Suppressor macrophage treated with lipopolysaccharide for 4 hours (primary cell): Measurements from ENCODE around the gene TRIM59.

Experiments used
- DNase-seq: peaks from one replicate; pipeline ENCODE4 v3.0.0-alpha.2; 2020

TRIM59 gene

DNA sequence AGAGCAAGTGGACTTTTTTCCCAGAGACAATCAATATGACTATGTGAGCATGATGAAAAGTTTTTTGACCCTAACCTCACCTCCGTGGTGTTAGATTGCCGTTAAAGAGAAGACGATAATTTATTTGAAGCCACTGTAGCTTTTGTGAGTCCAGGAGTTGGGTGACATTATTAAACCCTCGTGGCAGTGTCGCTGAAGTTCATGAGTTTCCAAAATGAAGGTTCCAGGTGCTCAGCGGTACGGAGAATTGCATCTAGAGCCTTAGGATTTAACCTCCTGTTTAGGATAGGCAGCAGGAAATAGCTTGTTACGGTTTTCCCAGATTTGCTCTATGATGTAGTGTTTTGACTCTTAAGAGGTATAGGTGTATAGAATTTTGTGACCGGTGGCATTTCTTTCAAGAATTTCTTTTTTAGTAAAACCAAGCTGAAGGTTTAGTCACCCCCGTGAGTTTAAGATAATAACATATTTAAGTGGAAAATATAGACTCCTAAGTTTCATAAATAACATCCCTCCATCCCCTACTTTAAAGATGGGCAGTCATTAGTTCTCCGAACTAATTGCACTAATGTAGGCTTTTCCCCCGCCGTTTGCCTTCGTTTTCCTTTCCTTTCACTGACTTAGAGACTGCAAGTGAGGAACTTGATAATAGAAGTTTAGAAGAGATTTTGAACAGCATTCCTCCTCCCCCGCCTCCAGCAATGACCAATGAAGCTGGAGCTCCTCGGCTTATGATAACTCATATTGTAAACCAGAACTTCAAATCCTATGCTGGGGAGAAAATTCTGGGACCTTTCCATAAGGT lies 48.1 kb downstream of the TRIM59 start:
- DNase-seq = peak; percentile 63

GRCh38 chr3:160400702-160401150 lies 48.9 kb downstream of the TRIM59 start:
- DNase-seq = peak; percentile 37

DNA sequence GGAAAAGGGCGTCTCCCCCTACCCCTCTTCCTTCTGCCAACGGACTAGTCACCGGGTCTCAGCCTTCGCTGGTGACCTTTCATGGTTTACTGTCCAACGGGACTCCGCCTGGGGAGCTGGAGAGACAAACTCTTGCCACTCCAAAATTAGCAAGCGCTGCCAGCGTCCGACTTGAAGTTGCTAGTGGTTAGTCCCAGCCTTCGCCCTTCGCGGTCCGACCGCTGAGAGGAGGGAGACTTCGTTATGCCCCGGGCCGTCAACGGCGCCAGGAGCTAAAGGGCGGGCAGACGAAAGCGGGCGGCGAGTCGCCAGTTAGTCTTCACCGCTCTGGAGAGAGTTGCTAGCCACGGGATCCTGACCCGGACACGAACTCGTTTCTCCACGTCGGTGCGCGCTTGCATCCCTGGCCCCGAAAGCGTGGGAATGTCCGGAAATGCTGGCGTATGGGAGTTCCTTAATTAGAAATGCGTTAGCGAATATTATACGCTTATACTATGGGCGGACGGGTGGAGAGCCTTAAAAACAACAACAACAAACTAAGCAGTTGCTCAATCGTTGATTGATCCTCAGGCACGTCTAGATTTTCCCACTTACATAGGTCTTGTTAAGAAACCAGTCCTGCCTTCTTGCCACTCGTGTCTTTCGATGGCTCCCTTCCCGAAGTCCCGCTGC lies 49.4 kb downstream of the TRIM59 start:
- DNase-seq = peak; percentile 79

DNA sequence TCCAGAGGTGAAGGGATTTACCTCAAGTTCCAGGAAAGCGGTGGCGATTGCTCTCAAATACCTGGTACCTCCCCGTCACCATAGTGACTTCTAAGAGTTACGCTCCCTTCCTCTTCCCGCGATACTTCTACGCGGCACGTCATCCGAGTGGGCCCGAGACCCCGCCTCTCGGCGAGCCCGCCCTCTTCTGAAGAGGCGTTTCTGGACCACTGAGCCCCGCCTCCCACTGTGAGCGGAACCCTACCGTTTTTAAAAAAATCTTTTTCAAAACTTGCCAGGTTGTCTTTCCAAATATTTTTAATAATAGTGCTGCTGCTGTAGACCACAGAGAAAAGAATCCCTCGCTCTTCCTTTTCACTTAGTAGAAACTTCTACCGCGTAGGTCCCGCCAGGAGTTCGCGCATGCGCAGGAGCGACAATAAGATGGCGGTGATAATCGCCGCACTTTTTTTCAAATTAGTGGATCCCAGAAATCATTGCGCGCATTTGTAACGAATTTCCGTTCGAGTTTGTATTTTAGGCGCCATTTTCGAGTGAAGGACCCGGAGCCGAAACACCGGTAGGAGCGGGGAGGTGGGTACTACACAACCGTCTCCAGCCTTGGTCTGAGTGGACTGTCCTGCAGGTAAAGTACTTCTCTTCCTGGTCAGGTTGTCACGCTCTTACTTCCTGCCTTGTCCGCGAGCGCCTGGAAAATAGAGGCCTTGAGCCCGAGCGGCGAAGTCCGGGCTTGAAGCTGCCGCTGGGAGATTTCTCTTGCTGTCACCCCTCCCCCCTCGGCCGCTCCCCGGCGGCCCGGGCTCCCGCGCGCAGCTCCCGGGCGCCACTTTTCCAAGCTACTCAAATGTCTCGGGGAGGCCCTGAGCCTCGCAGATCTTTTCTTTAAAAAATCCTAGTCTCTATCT lies 50.2 kb downstream of the TRIM59 start, which contains the start of the genes IFT80 and SMC4:
Gene IFT80 (minus strand): TSS at position 101 of the 905 bp plus-strand sequence. CDS start 14,625 bp downstream, outside the sequence.
Gene SMC4 (plus strand): TSS at position 526 of the 905 bp plus-strand sequence. CDS start 1,177 bp downstream, outside the sequence.
- peak; percentile 97 for DNase-seq

DNA sequence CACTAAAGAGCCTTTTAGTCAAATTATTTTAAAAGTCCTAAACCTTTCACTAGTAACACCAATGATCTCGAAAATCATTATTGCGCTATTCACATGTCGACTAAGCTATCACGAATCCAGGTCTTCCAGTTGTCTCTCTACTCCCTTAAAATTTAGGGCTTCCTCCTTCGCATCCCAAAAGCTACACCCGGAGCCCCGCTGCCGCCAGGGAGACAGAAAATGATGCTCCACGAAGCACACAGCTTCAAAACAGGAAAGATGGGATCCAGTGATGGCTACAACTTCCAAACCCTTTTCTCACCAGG lies 50.8 kb downstream of the TRIM59 start:
- DNase-seq = no peak

DNA sequence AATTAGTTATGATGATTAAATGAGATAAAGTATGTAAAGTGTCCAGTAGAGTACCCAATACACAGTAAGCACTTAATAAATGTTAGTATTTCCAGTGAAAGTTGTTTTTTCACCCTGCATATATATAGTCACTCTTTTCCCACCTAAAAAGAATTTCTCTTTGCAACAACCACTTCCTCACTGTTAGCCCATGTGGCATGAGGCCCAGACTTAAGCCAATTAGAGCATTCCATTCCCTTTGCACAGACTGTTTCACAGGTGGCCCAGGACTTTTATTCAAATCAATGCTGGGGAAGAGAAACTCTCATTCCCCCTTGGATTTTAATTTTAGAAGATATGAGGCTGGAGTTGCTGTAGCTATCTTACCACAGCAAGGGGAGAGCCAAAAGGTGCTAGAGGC lies 54.3 kb downstream of the TRIM59 start:
- no peak for DNase-seq

GRCh38 chr3:160394009-160394392 lies 55.6 kb downstream of the TRIM59 start:
- DNase-seq = no peak

- DNase-seq = no peak
Measured at GRCh38 chr3:160393346-160394008, 56.1 kb downstream of the TRIM59 start.

DNA sequence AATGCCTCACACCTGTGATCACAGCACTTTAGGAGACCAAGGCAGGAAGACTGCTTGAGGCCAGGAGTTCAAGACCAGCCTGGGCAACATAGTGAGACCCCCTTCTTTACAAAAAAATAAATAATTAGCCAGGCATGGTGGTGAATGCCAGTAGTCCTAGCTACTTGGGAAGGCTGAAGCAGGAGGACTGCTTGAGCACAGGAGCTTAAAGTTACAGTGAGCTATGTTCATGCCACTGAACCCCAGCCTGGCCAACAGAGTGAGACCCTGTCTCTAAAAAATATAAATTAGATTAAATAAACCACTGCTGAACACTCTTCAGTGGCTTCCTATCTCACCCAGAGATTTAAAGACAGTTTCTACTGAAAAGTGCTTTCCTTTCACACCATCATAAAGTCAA lies 56.8 kb downstream of the TRIM59 start:
- no peak for DNase-seq

GRCh38 chr3:160390565-160391138 lies 58.9 kb downstream of the TRIM59 start:
- DNase-seq = no peak
